Measurements from ENCODE around the gene DNASE1L2. TPM values are rescaled to one million over a fixed set of nuclear protein-coding genes. Genes with fewer than 3 reads are reported as not detected.
"Not testable (repeated sequence)": the region's sequence is repeated elsewhere in the genome, so short reads cannot be mapped to it uniquely, and the experiment has no call there.

Gene DNASE1L2
- total and polyA plus RNA-seq, 5 experiments from 2014 or later, result 1.4 to 1.6 TPM; not detected in 3

DNA sequence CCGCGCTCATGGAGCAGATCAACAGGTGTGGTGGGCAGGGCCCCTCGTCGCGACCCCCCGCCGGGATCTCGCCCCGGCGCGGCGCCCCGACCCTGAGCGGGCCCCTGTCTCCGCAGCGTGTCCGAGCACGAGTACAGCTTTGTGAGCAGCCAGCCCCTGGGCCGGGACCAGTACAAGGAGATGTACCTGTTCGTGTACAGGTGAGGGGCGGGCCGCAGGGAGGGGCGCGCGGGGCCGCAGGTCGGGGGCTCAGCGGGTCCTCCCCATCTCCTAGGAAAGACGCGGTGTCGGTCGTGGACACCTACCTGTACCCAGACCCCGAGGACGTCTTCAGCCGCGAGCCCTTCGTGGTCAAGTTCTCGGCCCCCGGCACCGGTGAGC is 848 bp downstream of the DNASE1L2 start:
- Mint-ChIP-seq H3K4me1 (peaks cover 0 to 3% (median 0%) of the 10 kb centered on the region in 4 donors), H3K27me3 (peaks cover 0 to 8% (median 0%) of the 10 kb centered on the region in 5 donors), H3K27ac (no peak overlapping the region), H3K36me3 (peaks cover 0 to 21% (median 15%) of the 10 kb centered on the region in 3 donors), H3K9me3 (no peaks in the 10 kb centered on the region), H3K4me3 (peak overlapping the region in 1 of 10 donors; percentile 18)
- DNase-seq (peak in 1 of 10 donors; percentile 55), ATAC-seq (no peak)
- POLR2A ChIA-PET, result interaction anchor here (1.4 kb wide), 1 partner anchor 238 kb away, joined by 3 read pairs; the partner anchor contains the start of gene TBC1D24

DNA sequence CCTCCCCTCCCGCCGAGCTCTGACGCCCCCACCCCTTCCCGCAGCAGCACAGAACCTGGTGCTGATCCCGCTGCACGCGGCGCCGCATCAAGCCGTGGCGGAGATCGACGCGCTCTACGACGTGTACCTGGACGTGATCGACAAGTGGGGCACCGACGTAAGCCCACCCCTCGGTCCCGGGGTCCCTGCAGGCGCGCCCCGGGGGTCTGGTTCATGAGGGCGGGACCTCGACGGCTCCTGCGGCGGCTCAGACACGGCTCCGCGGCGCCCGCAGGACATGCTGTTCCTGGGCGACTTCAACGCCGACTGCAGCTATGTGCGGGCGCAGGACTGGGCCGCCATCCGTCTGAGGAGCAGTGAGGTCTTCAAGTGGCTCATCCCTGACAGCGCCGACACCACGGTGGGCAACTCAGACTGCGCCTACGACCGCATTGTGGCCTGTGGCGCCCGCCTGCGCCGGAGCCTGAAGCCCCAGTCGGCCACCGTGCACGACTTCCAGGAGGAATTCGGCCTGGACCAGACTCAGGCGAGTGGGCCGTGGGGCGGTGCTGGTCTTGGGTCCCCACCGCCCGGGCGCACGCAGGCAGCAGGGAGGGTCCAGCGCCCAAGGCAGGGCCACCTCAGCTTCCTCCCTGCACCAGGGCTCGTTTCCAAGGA is 1.4 kb downstream of the DNASE1L2 start:
- DNase-seq, result peak in 1 of 10 donors; percentile 47
- Mint-ChIP-seq H3K27me3 (peaks cover 0 to 8% (median 0%) of the 10 kb centered on the region in 5 donors), H3K36me3 (peaks cover 0 to 22% (median 14%) of the 10 kb centered on the region in 3 donors), H3K4me3 (peak overlapping the region in 1 of 10 donors; percentile 18), H3K27ac (no peak overlapping the region), H3K9me3 (no peaks in the 10 kb centered on the region), H3K4me1 (peaks cover 0 to 3% (median 0%) of the 10 kb centered on the region in 4 donors)
- POLR2A ChIA-PET, result interaction anchor here (0.6 to 1.4 kb wide), 2 partner anchors 237 to 767 kb away, joined by 3 read pairs; partner anchors contain the start of gene TBC1D24
- no peak for ATAC-seq

DNA sequence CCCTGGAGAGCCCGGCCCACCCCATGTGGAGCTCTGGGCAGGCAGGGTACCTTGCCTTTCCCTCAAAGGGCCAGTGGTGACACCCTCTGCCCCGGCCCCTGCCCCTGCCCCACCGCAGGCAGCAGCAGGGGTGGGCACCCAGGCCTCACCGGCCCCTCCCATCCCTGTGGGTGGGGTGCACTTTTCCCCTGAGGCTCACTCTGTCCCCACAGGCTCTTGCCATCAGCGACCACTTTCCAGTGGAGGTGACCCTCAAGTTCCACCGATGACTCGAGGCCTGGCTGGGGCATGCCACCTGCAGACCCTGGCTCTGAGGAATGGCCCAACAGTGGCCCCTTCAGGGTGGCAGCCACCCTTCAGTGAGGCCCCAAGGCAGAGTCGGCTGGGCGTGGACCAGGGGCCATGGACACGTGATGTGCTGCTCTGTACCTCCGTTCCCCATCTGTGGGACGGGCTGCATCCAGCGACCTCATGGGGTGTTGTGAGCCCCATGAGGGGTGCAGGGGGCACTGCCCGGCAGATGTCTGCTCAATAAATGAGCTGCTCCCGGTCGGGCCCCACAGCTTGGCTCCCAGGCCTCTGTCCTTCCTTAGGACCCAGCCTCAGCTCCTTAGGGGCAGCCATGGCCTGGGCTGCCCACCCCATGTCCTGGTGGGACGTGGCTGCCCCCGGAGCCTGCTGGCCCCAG is 2.0 kb downstream of the DNASE1L2 start:
- H3K9me3 Mint-ChIP-seq, result no peaks in the 10 kb centered on the region
- peaks cover 0 to 19% (median 11%) of the 10 kb centered on the region in 3 donors for H3K36me3 Mint-ChIP-seq
- H3K4me1 Mint-ChIP-seq, result peaks cover 0 to 3% (median 0%) of the 10 kb centered on the region in 4 donors
- no peak overlapping the region for H3K27ac Mint-ChIP-seq
- H3K27me3 Mint-ChIP-seq, result peaks cover 0 to 8% (median 0%) of the 10 kb centered on the region in 5 donors
- DNase-seq (peak in 1 of 10 donors; percentile 46), ATAC-seq (no peak)
- no peak overlapping the region for H3K4me3 Mint-ChIP-seq
- POLR2A ChIA-PET, result interaction anchor here (0.6 to 1.9 kb wide), 3 partner anchors 13 to 767 kb away, joined by 3 to 7 read pairs (median 3); partner anchors contain the start of genes ECI1 and TBC1D24

DNA sequence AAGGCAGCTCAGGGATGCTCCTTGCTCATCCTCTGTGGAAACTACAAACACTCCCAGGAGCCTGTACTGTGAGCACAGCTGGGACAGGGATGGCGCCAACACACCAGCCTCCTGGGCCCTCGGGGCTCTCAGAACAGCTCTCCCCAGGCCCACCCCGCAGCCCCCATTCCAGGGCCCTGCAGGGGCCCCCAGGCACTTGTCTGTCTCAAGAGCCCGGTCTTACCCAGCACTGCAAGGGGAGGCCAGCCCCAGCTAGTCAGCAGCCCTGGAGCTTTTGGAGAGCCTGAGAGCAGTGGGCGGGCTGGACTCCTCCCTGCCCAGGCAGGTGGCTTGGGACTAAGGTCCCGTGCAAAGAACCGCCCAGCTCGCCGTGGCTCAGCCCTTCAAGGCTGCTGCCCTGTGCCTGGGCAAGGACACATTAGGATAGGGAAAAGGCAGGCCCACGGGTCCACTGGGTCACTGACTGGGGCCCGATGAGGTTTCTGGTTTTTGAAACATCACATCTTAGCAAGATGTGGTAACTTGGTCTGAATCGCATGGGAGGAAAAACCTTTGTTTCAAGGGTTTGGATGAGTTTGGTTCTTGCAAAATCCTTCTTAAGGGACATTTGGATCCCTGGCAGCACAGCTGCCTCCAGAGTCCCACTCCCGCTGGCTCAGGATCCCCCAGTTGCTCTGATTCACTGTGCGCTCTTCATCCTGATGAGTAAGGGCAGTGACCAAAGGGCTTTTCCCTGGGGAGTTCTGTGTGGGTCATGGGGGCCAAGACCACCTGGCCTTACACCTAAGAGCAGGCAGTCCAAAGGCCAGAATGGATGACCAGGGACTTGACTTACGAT is 2.8 kb downstream of the DNASE1L2 start:
- Mint-ChIP-seq H3K4me1 (peaks cover 0 to 3% (median 0%) of the 10 kb centered on the region in 4 donors), H3K36me3 (peaks cover 0 to 15% (median 8%) of the 10 kb centered on the region in 3 donors), H3K4me3 (no peak overlapping the region), H3K9me3 (no peaks in the 10 kb centered on the region), H3K27ac (peak overlapping the region in 1 of 10 donors; percentile 7), H3K27me3 (peaks cover 0 to 5% (median 0%) of the 10 kb centered on the region in 5 donors)
- POLR2A ChIA-PET, result interaction anchor here (1.9 kb wide), 1 partner anchor 12 kb away, joined by 7 read pairs; the partner anchor contains the start of gene ECI1
- ATAC-seq, result no peak
- DNase-seq, result peak in 1 of 10 donors; percentile 56

DNA sequence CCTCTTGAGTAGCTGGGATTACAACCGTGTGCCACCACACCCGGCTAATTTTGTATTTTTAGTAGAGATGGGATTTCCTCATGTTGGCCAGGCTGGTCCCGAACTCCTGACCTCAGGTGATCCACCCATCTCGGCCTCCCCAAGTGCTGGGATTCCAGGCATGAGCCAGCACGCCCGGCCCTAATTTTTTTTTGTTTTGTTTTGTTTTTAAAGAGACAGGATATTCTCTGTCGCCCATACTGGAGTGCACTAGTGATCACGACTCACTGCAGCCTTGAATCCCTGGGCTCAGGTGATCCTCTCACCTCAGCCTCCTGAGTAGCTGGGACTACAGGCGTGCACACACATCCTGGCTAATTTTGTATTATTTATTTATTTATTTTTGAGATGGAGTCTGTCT is 4.1 kb downstream of the DNASE1L2 start:
- DNase-seq, H3K36me3 Mint-ChIP-seq, H3K27me3 Mint-ChIP-seq, POLR2A ChIA-PET, H3K27ac Mint-ChIP-seq, ATAC-seq, H3K4me1 Mint-ChIP-seq, H3K9me3 Mint-ChIP-seq, H3K4me3 Mint-ChIP-seq: not testable (repeated sequence)

DNA sequence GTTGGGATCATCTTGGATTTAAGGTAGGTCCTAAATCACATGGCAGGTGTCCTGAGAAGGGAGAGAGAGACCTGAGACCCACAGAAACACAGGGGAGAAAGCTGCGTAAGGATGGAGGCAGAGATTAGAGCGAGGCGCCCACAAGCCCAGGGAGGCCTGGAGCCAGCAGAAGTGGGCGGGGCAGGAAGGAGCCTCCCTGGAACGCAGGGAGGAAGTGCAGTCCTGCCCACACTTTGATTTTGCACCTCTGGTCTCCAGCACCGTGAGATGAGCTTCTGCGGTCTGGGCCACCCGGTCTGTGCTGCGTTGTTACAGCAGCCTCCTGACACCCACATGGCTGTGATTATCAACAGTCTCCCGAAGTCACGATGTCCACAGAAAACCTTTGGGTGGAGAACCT is 6.4 kb downstream of the DNASE1L2 start:
- no peak for DNase-seq
- ATAC-seq, result no peak
- H3K9me3 Mint-ChIP-seq, result no peaks in the 10 kb centered on the region
- no peaks in the 10 kb centered on the region for H3K27me3 Mint-ChIP-seq
- peaks cover 0 to 3% (median 0%) of the 10 kb centered on the region in 3 donors for H3K36me3 Mint-ChIP-seq
- no peaks in the 10 kb centered on the region for H3K4me1 Mint-ChIP-seq
- H3K4me3 Mint-ChIP-seq, result no peak overlapping the region
- H3K27ac Mint-ChIP-seq, result peak overlapping the region in 1 of 10 donors; percentile 25
- POLR2A ChIA-PET, result no interaction called here

DNA sequence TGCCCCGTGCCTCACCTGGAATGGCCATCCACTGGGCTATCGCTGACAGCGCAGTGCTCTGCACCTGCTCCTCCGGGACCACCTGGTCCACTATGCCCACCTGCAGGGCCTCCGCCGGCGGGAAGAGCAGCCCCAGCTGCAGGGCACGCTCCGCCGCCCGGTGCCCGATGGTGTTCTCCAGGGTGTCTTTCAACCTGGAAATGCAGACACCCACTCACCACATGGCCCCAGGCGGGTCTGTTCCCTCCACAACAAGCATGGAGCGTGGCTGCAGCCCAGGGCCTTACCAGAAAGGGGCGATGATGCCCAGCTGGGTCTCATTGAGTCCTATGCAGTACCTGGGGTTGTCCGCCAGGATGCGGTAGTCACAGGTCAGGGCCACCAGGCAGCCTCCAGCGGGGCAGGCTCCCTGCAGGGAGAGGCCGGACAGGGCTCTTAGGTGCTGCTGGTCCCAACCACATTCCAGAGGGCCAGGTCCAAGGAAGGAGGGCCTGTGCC is 6.8 kb downstream of the DNASE1L2 start:
- Mint-ChIP-seq H3K9me3 (no peaks in the 10 kb centered on the region), H3K27me3 (no peaks in the 10 kb centered on the region), H3K27ac (peak overlapping the region in 1 of 10 donors; percentile 62), H3K36me3 (peaks cover 0 to 3% (median 0%) of the 10 kb centered on the region in 3 donors), H3K4me3 (no peak overlapping the region), H3K4me1 (no peaks in the 10 kb centered on the region)
- peak in 1 of 10 donors; percentile 63 for DNase-seq
- POLR2A ChIA-PET, result no interaction called here
- no peak for ATAC-seq

DNA sequence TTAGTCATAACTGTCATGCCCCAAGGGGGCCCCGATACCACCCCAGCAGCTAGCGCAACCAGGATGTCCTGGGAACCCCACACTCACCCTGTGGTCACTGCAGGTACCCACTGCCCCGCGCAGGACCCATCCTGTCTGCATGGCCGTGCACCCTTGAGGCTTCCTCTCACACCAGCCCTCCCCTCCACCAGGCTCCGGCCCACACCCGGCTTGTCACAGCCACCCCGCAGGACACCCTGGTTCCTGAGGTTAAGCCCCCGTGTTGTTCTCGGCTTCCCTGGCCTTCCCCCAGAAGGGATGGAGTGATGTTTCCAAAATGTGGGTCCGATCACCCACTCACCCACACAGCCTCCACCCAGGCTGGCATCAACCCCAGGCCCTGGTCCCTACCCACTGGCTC is 7.5 kb downstream of the DNASE1L2 start:
- Mint-ChIP-seq H3K9me3 (no peaks in the 10 kb centered on the region), H3K4me1 (no peaks in the 10 kb centered on the region), H3K4me3 (no peak overlapping the region), H3K27me3 (no peaks in the 10 kb centered on the region), H3K27ac (no peak overlapping the region), H3K36me3 (peaks cover 0 to 3% (median 0%) of the 10 kb centered on the region in 3 donors)
- DNase-seq (peak in 1 of 10 donors; percentile 15), ATAC-seq (no peak)
- POLR2A ChIA-PET, result no interaction called here

DNA sequence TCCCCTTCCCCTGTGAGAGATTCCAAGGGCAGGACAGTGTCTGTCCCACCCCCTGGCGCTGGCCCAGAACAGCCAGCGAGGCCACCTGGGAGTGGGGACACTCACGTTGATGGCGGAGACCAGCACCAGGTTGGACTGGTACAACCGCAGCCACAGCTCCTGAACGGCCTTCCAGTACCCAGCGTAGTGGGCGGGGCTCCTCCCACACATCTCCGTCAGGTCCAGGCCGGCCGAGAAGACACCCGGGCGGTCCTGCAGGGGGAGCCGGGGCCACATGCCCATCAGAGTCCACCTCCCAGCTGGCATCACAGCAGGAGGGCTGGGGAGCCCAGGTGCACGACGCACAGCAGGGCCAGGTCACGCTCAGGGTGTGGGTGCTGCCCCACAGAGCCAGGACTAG is 8.1 kb downstream of the DNASE1L2 start:
- peaks cover 0 to 3% (median 0%) of the 10 kb centered on the region in 3 donors for H3K36me3 Mint-ChIP-seq
- no peak overlapping the region for H3K27ac Mint-ChIP-seq
- POLR2A ChIA-PET, result no interaction called here
- no peaks in the 10 kb centered on the region for H3K4me1 Mint-ChIP-seq
- H3K27me3 Mint-ChIP-seq, result no peaks in the 10 kb centered on the region
- H3K9me3 Mint-ChIP-seq, result no peaks in the 10 kb centered on the region
- DNase-seq (peak in 1 of 10 donors; percentile 53), ATAC-seq (no peak)
- H3K4me3 Mint-ChIP-seq, result no peak overlapping the region

DNA sequence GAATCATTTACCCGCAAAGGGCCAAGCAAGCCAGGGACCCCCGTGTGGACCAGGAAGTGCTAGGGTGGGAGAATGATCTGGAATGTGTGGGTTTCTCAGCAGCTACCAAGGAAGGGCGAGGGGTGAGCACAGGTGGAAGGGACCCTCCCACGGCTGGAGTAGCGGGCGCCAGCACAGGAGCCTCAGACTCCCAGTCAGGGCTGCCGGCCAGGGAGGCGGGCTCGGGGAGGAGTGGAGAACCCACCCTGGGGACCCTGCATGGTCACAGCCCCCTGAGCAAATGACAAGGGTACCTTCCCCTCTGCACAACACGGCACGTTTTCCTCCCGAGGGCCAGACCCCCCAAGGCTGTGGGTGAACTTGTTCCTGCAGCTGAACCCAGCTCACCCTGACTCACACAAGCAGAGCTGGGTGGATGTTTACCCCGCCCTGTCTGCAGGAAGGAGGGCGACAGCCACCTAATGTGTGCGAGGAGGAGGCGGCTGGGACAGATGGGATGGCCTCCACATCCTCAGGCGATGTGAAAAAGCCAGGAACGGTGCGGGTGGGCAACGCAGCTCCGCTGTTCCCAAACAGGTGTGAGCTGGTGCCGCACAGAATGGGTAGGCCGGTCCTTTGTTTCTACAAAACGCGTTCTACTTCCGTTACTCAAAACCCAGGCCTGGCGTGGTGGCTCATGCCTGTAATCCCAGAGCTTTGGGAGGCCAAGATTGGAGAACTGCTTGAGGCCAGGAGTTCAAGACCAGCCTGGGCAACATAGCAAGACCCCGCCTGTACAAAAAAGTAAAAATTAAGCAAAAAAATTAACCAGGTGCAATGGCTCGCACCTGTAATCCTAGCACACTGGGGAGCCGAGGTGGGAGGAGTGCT is 8.9 kb downstream of the DNASE1L2 start:
- H3K4me1 Mint-ChIP-seq, result peaks cover 0 to 3% (median under 1%) of the 10 kb centered on the region in 4 donors
- peaks cover 0 to 3% (median 0%) of the 10 kb centered on the region in 3 donors for H3K36me3 Mint-ChIP-seq
- H3K4me3 Mint-ChIP-seq, result no peak overlapping the region
- no peaks in the 10 kb centered on the region for H3K27me3 Mint-ChIP-seq
- DNase-seq (peak in 1 of 10 donors; percentile 56), ATAC-seq (no peak)
- POLR2A ChIA-PET, result no interaction called here
- H3K9me3 Mint-ChIP-seq, result no peaks in the 10 kb centered on the region
- H3K27ac Mint-ChIP-seq, result peak overlapping the region in 1 of 10 donors; percentile 34

DNA sequence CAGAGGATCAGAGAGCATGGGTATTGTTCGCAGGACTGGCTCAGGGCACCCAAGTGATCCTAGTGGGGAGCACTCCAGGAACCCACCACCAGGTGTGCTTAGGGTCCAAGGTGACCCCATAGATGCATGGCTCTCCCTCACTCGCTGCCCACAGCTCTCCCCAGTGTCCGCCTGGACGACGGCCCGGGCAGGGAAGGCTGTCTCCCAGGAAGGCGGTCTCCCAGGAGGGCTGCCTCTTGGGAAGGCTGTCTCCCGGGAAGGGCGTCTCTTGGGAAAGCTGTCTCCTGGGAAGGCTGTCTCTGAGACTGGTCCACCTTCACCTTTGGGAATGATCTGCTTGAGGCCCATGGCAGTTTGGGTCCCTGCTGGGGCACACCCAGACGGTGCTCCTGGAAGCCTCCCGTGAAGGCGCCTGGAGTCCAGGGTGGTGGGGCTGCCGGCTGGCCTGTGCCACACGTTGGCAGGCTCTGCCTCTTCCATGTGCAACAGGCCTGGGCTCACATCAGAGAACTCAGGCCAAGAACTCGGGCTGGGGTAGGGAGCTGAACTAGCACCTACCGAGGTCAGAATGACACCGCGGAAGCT is 10.1 kb downstream of the DNASE1L2 start:
- Mint-ChIP-seq H3K27me3 (peaks cover 0 to 1% (median 0%) of the 10 kb centered on the region in 5 donors), H3K36me3 (peaks cover 0 to 3% (median 0%) of the 10 kb centered on the region in 3 donors), H3K4me1 (peaks cover 0 to 9% (median 5%) of the 10 kb centered on the region in 4 donors), H3K4me3 (no peak overlapping the region), H3K27ac (no peak overlapping the region), H3K9me3 (no peaks in the 10 kb centered on the region)
- POLR2A ChIA-PET, result interaction anchor here (0.9 to 1.4 kb wide), 2 partner anchors 32 to 91 kb away, joined by 3 read pairs; partner anchors contain the start of genes PGP and TRAF7
- ATAC-seq (no peak), DNase-seq (no peak)

Data from naive thymus-derived CD8-positive, alpha-beta T cell (primary cell).